Kidney (tissue), 14 donors: Measurements from ENCODE around the gene RAPH1. TPM values are rescaled to one million over a fixed set of nuclear protein-coding genes. Genes with fewer than 3 reads are reported as not detected.

ENCODE experiments used
- DNase-seq, 5 donors: peaks; one replicate each; pipeline ENCODE4 v3.0.0-alpha.2; 2013 to 2020
- FAIRE-seq: peaks from 2 replicates; lab custom pipeline; 2012; peaks lifted over from hg19 to GRCh38; lab: Jason Lieb, UNC
- H3K27ac ChIP-seq, 2 donors: one replicate each; pipeline ENCODE4 v1.7.0; 2013; ENCODE audit warnings: low read depth in 2 of 2, low read length in 2 of 2, inconsistent platforms in 1 of 2
- H3K27me3 ChIP-seq: one replicate; pipeline ENCODE4 v1.7.1; 2013; ENCODE audit warnings: low read length, inconsistent platforms; ENCODE audit not compliant: control insufficient read depth, insufficient read depth
- H3K36me3 ChIP-seq, 3 donors: one replicate each; pipeline versions ENCODE4 v1.7.0 to v1.7.1; 2013; ENCODE audit warnings: low read length in 3 of 3, control low read depth in 1 of 3, inconsistent platforms in 1 of 3; ENCODE audit not compliant: insufficient read depth in 3 of 3, control insufficient read depth in 2 of 3
- H3K4me1 ChIP-seq, 3 donors: one replicate each; pipeline versions ENCODE4 v1.7.0 to v1.7.1; 2013; ENCODE audit warnings: low read length in 3 of 3, inconsistent platforms in 1 of 3, low read depth in 1 of 3; ENCODE audit not compliant: control insufficient read depth in 2 of 3, insufficient read depth in 2 of 3
- H3K4me3 ChIP-seq, 3 donors: one replicate each; pipeline versions ENCODE4 v1.7.0 to v1.8.1; 2013; ENCODE audit warnings: low read length in 3 of 3, control low read depth in 1 of 3, inconsistent platforms in 1 of 3
- H3K9ac ChIP-seq, 3 donors: one replicate each; pipeline versions ENCODE4 v1.7.0 to v1.7.1; 2013; ENCODE audit warnings: low read length in 3 of 3, control low read depth in 1 of 3, inconsistent platforms in 1 of 3
- H3K9me3 ChIP-seq, 3 donors: one replicate each; pipeline versions ENCODE4 v1.7.0 to v1.7.1; 2013; ENCODE audit warnings: low read length in 3 of 3, control low read depth in 1 of 3, inconsistent platforms in 1 of 3; ENCODE audit not compliant: control insufficient read depth in 2 of 3, insufficient read depth in 1 of 3
- CTCF ChIP-seq: IDR thresholded peaks from 3 replicates; pipeline ENCODE4 v1.5.1; 2012; ENCODE audit warnings: mild to moderate bottlenecking, moderate library complexity, borderline replicate concordance; ENCODE audit not compliant: insufficient read depth; ENCODE audit errors: extremely low read depth
- intact Hi-C: fragments of 100-400 bp; cut with DNase I; formaldehyde crosslinking; loops from one replicate; pipeline ENCODE4 v1.11.1; 2022
- polyA plus RNA-seq: library from polyadenylated mRNA; stranded (reverse); fragments of 350-450 nt; fragmentation: Illumina TruSeq; extraction: RNeasy Lipid Tissue Mini Kit (QIAGEN cat#74804); gene quantifications from one replicate; pipeline ENCODE4 v1.2.3, GENCODE V29; 2014; ENCODE audit warnings: low read depth, low replicate concordance; ENCODE audit not compliant: insufficient read depth
- total RNA-seq: library from RNA; stranded (reverse); fragmentation: NEBNext Ultra II Directional; extraction: Animal tissue kit (Norgen Biotek cat#: 25700); gene quantifications from one replicate; pipeline ENCODE4 v1.2.1, GENCODE V29; 2021
- donor health status: control.
- donor health status: control.
- donor health status: control.
- donor health status: control.
- donor health status: control.
- donor health status: DM: yes; HTN: yes; CAD: no.
- donor health status: Normal renal cell carcinoma (clear cell type).

Gene RAPH1
- total and polyA plus RNA-seq, 2 donors from 2014 or later = 3.5 to 90.7 TPM

GRCh38 chr2:203347375-203347774 is 187.7 kb downstream of the RAPH1 start:
- Histone ChIP-seq H3K27ac (no peak overlapping the region), H3K4me3 (no peak overlapping the region), H3K36me3 (no peaks in the 10 kb centered on the region), H3K4me1 (no peaks in the 10 kb centered on the region), H3K9ac (no peak overlapping the region), H3K9me3 (no peaks in the 10 kb centered on the region), H3K27me3 (no peaks in the 10 kb centered on the region)
- no peak for DNase-seq
- FAIRE-seq = no peak
- TF ChIP-seq CTCF = no peak
- intact Hi-C loops = no loop called here

GRCh38 chr2:203346612-203347011 is 188.5 kb downstream of the RAPH1 start:
- intact Hi-C loops = no loop called here
- Histone ChIP-seq H3K9ac (no peak overlapping the region), H3K27me3 (no peaks in the 10 kb centered on the region), H3K4me3 (no peak overlapping the region), H3K9me3 (no peaks in the 10 kb centered on the region), H3K27ac (no peak overlapping the region), H3K4me1 (no peaks in the 10 kb centered on the region), H3K36me3 (no peaks in the 10 kb centered on the region)
- FAIRE-seq (no peak), DNase-seq (no peak)
- no peak for TF ChIP-seq CTCF

- TF ChIP-seq CTCF = no peak
- Histone ChIP-seq H3K4me1 (peaks cover 0 to 4% (median 3%) of the 10 kb centered on the region in 3 donors), H3K36me3 (no peaks in the 10 kb centered on the region), H3K9me3 (no peaks in the 10 kb centered on the region), H3K4me3 (no peak overlapping the region), H3K9ac (no peak overlapping the region), H3K27ac (no peak overlapping the region), H3K27me3 (no peaks in the 10 kb centered on the region)
- intact Hi-C loops = no loop called here
- DNase-seq = no peak
- FAIRE-seq = no peak
Measured at GRCh38 chr2:203344667-203345066, 190.4 kb downstream of the RAPH1 start.

Other genes with a start within 250 kb of the RAPH1 start
- 66.6 TPM for gene ABI2, start 206.9 kb downstream of the RAPH1 start, total RNA-seq
- gene ABI2, start 206.9 kb downstream of the RAPH1 start, polyA plus RNA-seq = 26.7 TPM
- 4.7 TPM for gene CD28, start 171.3 kb upstream of the RAPH1 start, total RNA-seq
- 0.37 TPM for gene CD28, start 171.3 kb upstream of the RAPH1 start, polyA plus RNA-seq